ENCODE results near the gene KCNIP4. TPM values are rescaled to one million over a fixed set of nuclear protein-coding genes. Genes with fewer than 3 reads are reported as not detected.

The KCNIP4 gene
- total and polyA plus RNA-seq, 10 of the 15 experiments (the other 5 are each of a cell fraction or from before 2014, with no cell fraction given), result 0.03 to 0.23 (median 0.13) TPM; not detected in 7

GRCh38 chr4:21420166-21420565, 528.4 kb downstream of the KCNIP4 start:
- in situ Hi-C loops (cut with MboI) (no loop called here), intact Hi-C loops (cut with micrococcal nuclease; ENCODE audit: unreplicated experiment) (no loop called here)
- DNase-seq (ENCODE audit: low read depth, low spot score), result no peak
- Histone ChIP-seq H3K4me2 (ENCODE audit: control insufficient read depth, insufficient read depth) (no peak overlapping the region), H3K36me3 (ENCODE audit: control insufficient read depth in 2 of 2, insufficient read depth in 2 of 2, low read length in 1 of 2) (no peaks in the 10 kb centered on the region), H3K9me3 (replicated peaks; ENCODE audit: control insufficient read depth, insufficient read depth, low read length) (no peaks in the 10 kb centered on the region), H3K79me2 (ENCODE audit: control insufficient read depth, insufficient read depth, low read length) (no peaks in the 10 kb centered on the region), H3K27me3 (replicated peaks in 1 of 2; ENCODE audit: control insufficient read depth in 2 of 2, insufficient read depth in 2 of 2, low read length in 1 of 2) (no peaks in the 10 kb centered on the region), H3K9ac (ENCODE audit: control insufficient read depth, insufficient read depth, low read length) (no peak overlapping the region), H2AFZ (ENCODE audit: control insufficient read depth, low read depth, low read length) (no peak overlapping the region), H4K20me1 (ENCODE audit: control insufficient read depth, insufficient read depth) (no peaks in the 10 kb centered on the region), H3K27ac (ENCODE audit: control insufficient read depth, insufficient read depth) (no peak overlapping the region), H3K4me1 (ENCODE audit: control insufficient read depth, insufficient read depth, low read length) (no peaks in the 10 kb centered on the region), H3K4me3 (no peak overlapping the region)
- 0% methylated on average over 2 of the region's 2 CpGs for WGBS (ENCODE audit: insufficient coverage, insufficient replicate concordance, low lambda C conversion rate, missing lambda C conversion rate)
- TF ChIP-seq USF1 (IDR thresholded peaks at IDR 0.05; ENCODE audit: borderline replicate concordance, extremely low read length, insufficient read depth, low read depth, low read length), result no peak
- TF ChIP-seq SMAD5 (IDR thresholded peaks at IDR 0.05; ENCODE audit: low read depth), result no peak
- no peak for TF ChIP-seq BACH1 (IDR thresholded peaks at IDR 0.05; ENCODE audit: borderline replicate concordance)
- TF ChIP-seq SREBF1 (IDR thresholded peaks at IDR 0.05; ENCODE audit: low read length), result no peak
- TF ChIP-seq SP1 (IDR thresholded peaks at IDR 0.05; ENCODE audit: low read depth, low read length), result no peak
- no peak for TF ChIP-seq STAT3 (IDR thresholded peaks at IDR 0.05; ENCODE audit: low read depth, low read length)
- TF ChIP-seq YBX1 (IDR thresholded peaks at IDR 0.05), result no peak
- TF ChIP-seq DPF2 (IDR thresholded peaks at IDR 0.05), result no peak
- TF ChIP-seq IKZF1 (conservative IDR thresholded peaks at IDR 0.05), result no peak
- no peak for TF ChIP-seq CREB1 (IDR thresholded peaks at IDR 0.05; ENCODE audit: low read depth)
- TF ChIP-seq RCOR1 (conservative IDR thresholded peaks at IDR 0.05; ENCODE audit: low read depth, low read length), result no peak
- SMC1A ChIA-PET (ENCODE audit: uncharacterized antibody, unreplicated experiment), result no interaction called here
- CTCF ChIA-PET, result no interaction called here
- POLR2A ChIA-PET, result no interaction called here
- FAIRE-seq, result no peak
- RAD21 ChIA-PET (ENCODE audit: unreplicated experiment), result no interaction called here
- BruUV-seq (replicated peaks), result no TSS peak
- no peak for ATAC-seq

Measured in GM12878 (cell line).